Brain microvascular endothelial cell (primary cell): ENCODE results near the gene MACROD2.
"Not testable (repeated sequence)": the region's sequence is repeated elsewhere in the genome, so short reads cannot be mapped to it uniquely, and the experiment has no call there.

Source experiments
- DNase-seq: peaks from one replicate; pipeline ENCODE4 v3.0.0-alpha.2; 2020
- H3K27ac ChIP-seq: fragments of 250-450 bp; sonication (Bioruptor Pico); 2 replicates; pipeline ENCODE4 v1.5.1; 2020; ENCODE audit warnings: mild to moderate bottlenecking, moderate library complexity
- H3K27me3 ChIP-seq: fragments of 250-450 bp; sonication (Bioruptor Pico); replicated peaks from 2 replicates; pipeline ENCODE4 v1.5.1; 2020; ENCODE audit warnings: mild to moderate bottlenecking
- H3K36me3 ChIP-seq: fragments of 250-450 bp; sonication (Bioruptor Pico); replicated peaks from 2 replicates; pipeline ENCODE4 v1.5.1; 2020; ENCODE audit warnings: mild to moderate bottlenecking
- H3K4me3 ChIP-seq: 2 replicates; pipeline ENCODE4 v1.5.1; 2011; ENCODE audit warnings: low read depth, mild to moderate bottlenecking, control low read depth, low read length, moderate library complexity
- in situ Hi-C: cut with HindIII; loops from 2 replicates; pipeline ENCODE4 v1.10.0; 2017; ENCODE audit warnings: low sequenced_read_pairs, low pct_ligation_motif_present
- TF ChIP-seq, protein P1 (sequence below): IDR thresholded peaks from 2 replicates; pipeline ENCODE4 v1.5.1; 2011; ENCODE audit warnings: low read depth, mild to moderate bottlenecking, moderate library complexity, low read length, control low read depth, inconsistent platforms; ENCODE audit errors: missing control alignments

MACROD2 gene

DNA sequence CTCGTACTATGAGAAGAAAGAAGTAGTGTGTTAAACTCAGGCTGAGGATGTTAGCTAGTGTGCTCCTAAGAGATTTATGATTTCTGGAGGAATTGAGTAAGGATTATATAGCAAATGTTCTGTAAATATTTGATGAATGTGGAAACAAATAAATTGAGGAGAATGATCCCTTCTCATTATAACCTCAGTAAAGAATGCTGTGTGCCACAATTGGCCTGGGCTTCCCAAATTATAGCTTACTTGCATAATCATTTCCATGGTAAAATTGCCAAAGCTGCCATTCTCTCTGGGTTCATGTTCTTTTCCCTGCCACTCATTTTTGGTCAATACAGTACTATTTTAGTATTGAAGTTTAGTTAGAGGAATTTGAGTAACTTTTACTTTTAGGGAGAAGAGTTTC is 213.6 kb downstream of the MACROD2 start:
- DNase-seq = no peak
- TF ChIP-seq, protein P1, sequence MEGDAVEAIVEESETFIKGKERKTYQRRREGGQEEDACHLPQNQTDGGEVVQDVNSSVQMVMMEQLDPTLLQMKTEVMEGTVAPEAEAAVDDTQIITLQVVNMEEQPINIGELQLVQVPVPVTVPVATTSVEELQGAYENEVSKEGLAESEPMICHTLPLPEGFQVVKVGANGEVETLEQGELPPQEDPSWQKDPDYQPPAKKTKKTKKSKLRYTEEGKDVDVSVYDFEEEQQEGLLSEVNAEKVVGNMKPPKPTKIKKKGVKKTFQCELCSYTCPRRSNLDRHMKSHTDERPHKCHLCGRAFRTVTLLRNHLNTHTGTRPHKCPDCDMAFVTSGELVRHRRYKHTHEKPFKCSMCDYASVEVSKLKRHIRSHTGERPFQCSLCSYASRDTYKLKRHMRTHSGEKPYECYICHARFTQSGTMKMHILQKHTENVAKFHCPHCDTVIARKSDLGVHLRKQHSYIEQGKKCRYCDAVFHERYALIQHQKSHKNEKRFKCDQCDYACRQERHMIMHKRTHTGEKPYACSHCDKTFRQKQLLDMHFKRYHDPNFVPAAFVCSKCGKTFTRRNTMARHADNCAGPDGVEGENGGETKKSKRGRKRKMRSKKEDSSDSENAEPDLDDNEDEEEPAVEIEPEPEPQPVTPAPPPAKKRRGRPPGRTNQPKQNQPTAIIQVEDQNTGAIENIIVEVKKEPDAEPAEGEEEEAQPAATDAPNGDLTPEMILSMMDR = no peak
- in situ Hi-C loops = no loop called here

GRCh38 chr20:14210146-14210545 is 214.8 kb downstream of the MACROD2 start:
- in situ Hi-C loops = no loop called here
- Histone ChIP-seq H3K27me3 (no peaks in the 10 kb centered on the region), H3K36me3 (no peaks in the 10 kb centered on the region), H3K4me3 (no peak overlapping the region), H3K27ac (no peak overlapping the region)
- TF ChIP-seq, protein P1 = no peak
- no peak for DNase-seq

More for the DNA sequence above, 213.6 kb downstream of the MACROD2 start:
- Histone ChIP-seq H3K36me3 (no peaks in the 10 kb centered on the region), H3K4me3 (no peak overlapping the region), H3K27ac (no peak overlapping the region), H3K27me3 (no peaks in the 10 kb centered on the region)

- in situ Hi-C loops = no loop called here
- TF ChIP-seq, protein P1 = no peak
- H3K36me3 ChIP-seq = no peaks in the 10 kb centered on the region
- H3K27ac ChIP-seq = no peak overlapping the region
- no peak overlapping the region for H3K4me3 ChIP-seq
- H3K27me3 ChIP-seq = no peaks in the 10 kb centered on the region
- DNase-seq = no peak
These were observed 218.7 kb downstream of the MACROD2 start for GRCh38 chr20:14214046-14214445.

DNA sequence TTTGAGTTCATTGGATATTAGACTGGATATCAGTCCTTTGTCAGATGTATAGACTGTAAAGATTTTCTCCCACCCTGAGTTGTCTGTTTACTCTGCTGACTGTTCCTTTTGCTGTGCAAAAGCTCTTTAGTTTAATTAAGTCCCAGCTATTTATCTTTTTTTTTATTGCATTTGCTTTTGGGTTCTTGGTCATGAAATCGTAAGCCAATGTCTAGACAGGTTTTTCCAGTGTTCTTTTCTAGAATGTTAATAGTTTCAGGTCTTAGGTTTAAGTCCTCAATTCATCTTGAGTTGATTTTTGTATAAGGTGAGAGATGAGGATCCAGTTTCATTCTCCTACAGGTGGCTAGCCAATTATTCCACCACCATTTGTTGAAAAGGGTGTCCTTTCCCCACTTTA is 220.6 kb downstream of the MACROD2 start:
- in situ Hi-C loops, H3K27me3 ChIP-seq, H3K36me3 ChIP-seq, H3K27ac ChIP-seq, H3K4me3 ChIP-seq, DNase-seq: not testable (repeated sequence)

DNA sequence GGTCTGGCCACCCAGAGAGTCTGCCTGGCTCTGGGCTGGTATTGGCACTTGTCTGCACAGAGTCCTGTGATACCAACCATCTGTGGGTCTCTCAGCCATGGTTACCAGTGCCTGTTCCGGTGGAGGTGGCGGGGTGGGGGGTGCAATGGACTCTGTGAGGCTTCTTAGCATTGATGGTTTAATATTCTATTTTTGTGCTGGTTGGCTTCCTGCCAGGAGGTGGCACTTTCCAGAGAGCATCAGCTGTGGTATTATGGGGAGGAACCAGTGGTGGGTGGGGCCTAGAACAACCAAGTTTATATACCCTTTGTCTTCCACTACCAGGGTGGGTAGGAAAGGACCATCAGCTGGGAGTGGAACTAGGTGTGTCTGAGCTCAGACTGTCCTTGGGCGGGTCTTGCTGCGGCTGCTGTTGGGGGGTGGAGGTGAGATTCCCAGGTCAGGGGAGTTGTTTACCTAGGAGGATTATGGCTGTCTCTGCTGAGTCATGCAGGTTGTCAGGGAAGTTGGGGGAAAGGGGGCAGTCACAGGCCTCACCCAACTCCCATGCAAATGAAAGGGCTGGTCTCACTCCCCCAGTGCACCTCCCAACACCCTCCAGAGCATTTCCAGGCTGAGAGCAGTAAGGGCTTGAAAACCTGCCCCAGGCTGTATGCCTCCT is 224.6 kb downstream of the MACROD2 start:
- Histone ChIP-seq H3K4me3 (no peak overlapping the region), H3K27me3 (no peaks in the 10 kb centered on the region), H3K36me3 (no peaks in the 10 kb centered on the region), H3K27ac (no peak overlapping the region)
- DNase-seq = no peak
- TF ChIP-seq, protein P1 = no peak
- in situ Hi-C loops = no loop called here

- in situ Hi-C loops = no loop called here
- Histone ChIP-seq H3K27ac (no peak overlapping the region), H3K4me3 (no peak overlapping the region), H3K36me3 (no peaks in the 10 kb centered on the region), H3K27me3 (no peaks in the 10 kb centered on the region)
- TF ChIP-seq, protein P1 = no peak
- no peak for DNase-seq
These were observed 225.7 kb downstream of the MACROD2 start for GRCh38 chr20:14220986-14221385.
